Progenitor cell of endocrine pancreas (in vitro differentiated cells): ENCODE data around the gene ACAT2. TPM values are rescaled to one million over a fixed set of nuclear protein-coding genes. Genes with fewer than 3 reads are reported as not detected.
"Not testable (repeated sequence)": the region's sequence is repeated elsewhere in the genome, so short reads cannot be mapped to it uniquely, and the experiment has no call there.

ENCODE experiments used
- DNase-seq: peaks from one replicate; pipeline ENCODE4 v3.0.0; 2021; ENCODE audit warnings: low spot score; ENCODE audit not compliant: unreplicated experiment
- H3K27ac Mint-ChIP-seq: 2 replicates; pipeline ENCODE4 v1.8.0; 2021; ENCODE audit warnings: mild to moderate bottlenecking, moderate library complexity, mixed read lengths
- H3K27me3 Mint-ChIP-seq: 2 replicates; pipeline ENCODE4 v1.8.0; 2021; ENCODE audit warnings: mixed read lengths
- H3K36me3 Mint-ChIP-seq: 2 replicates; pipeline ENCODE4 v1.8.0; 2022; ENCODE audit warnings: mixed read lengths; ENCODE audit not compliant: insufficient read depth
- H3K4me1 Mint-ChIP-seq: 2 replicates; pipeline ENCODE4 v1.8.0; 2021; ENCODE audit warnings: low read depth, mixed read lengths
- H3K4me3 Mint-ChIP-seq: 2 replicates; pipeline ENCODE4 v1.8.0; 2021; ENCODE audit warnings: low read depth, mild to moderate bottlenecking, moderate library complexity, mixed read lengths
- H3K9me3 Mint-ChIP-seq: 2 replicates; pipeline ENCODE4 v1.8.0; 2021; ENCODE audit warnings: low read depth, mixed read lengths
- total RNA-seq: library from RNA; stranded (reverse); gene quantifications from 2 replicates; pipeline ENCODE4 v1.2.1, GENCODE V29; 2021
- TF ChIP-seq, protein P1 (sequence below): fragments of 200-600 bp; sonication (generic); IDR thresholded peaks from one replicate; pipeline ENCODE4 v1.5.0; 2021; ENCODE audit warnings: antibody characterized with exemption, mild to moderate bottlenecking; ENCODE audit not compliant: unreplicated experiment

Gene ACAT2
- total RNA-seq, 1 donor from 2014 or later = 85.1 TPM

DNA sequence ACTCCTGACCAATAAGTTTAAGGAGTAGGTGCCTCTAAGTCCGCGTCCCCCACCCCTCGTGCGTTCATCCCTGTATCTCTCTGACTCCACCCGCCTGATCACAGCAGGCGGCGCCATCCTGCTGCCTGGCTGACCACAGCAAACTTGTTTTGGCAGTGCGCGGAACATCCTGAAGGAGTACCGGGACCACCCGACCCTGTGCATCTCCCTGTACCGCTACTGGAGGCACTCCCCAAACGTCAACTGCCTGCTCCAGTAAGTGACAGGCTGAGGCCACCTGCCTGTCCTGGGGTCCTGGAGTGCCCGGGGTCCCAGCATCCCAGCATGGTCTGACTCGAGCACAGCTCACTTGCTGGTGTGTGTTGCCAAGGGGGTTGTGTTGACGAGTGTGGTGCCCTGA lies 57.3 kb downstream of the ACAT2 start:
- Mint-ChIP-seq H3K9me3 (no peaks in the 10 kb centered on the region), H3K27me3 (peaks cover 50% of the 10 kb centered on the region), H3K27ac (no peak overlapping the region), H3K36me3 (no peaks in the 10 kb centered on the region), H3K4me3 (no peak overlapping the region), H3K4me1 (no peaks in the 10 kb centered on the region)
- TF ChIP-seq, protein P1, sequence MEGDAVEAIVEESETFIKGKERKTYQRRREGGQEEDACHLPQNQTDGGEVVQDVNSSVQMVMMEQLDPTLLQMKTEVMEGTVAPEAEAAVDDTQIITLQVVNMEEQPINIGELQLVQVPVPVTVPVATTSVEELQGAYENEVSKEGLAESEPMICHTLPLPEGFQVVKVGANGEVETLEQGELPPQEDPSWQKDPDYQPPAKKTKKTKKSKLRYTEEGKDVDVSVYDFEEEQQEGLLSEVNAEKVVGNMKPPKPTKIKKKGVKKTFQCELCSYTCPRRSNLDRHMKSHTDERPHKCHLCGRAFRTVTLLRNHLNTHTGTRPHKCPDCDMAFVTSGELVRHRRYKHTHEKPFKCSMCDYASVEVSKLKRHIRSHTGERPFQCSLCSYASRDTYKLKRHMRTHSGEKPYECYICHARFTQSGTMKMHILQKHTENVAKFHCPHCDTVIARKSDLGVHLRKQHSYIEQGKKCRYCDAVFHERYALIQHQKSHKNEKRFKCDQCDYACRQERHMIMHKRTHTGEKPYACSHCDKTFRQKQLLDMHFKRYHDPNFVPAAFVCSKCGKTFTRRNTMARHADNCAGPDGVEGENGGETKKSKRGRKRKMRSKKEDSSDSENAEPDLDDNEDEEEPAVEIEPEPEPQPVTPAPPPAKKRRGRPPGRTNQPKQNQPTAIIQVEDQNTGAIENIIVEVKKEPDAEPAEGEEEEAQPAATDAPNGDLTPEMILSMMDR = no peak
- no peak for DNase-seq

DNA sequence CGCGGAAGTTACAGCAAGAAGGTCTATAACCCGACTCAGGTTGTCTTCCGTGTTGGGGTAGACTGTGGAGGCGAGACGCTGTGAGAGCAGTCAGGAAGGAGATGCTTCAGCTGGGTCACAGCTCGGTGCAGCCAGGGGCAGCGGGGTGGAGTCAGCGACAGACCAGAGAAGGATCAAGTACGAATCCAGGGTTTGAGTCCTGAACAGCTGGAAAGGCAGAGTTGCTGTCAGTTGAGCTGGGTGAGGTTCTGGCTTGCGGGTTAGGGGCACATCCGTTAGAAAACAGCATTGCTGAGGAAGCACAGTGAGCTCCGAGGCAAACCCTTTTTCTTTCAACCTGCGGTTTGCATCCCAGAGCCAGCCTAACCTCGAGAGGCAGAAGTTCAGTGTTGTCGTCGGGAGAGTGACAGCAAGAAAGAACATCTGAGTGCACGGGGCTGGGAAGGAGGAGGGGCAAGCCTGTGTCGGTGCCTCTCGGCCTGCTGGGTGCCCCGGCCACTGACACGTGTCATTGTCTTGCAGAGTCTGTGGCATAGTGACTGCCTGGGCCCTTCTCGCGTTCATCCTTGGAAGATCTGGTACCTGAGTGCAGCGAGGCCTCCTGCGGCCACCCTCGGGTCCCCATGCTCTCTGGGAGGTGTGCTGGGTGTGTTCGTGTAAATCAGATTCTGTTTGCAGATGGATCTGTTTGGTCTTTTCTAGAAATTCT lies 58.2 kb downstream of the ACAT2 start:
- no peak for DNase-seq
- H3K4me1 Mint-ChIP-seq = no peaks in the 10 kb centered on the region
- TF ChIP-seq, protein P1 = no peak
- no peaks in the 10 kb centered on the region for H3K36me3 Mint-ChIP-seq
- H3K27ac Mint-ChIP-seq = no peak overlapping the region
- peaks cover 47% of the 10 kb centered on the region for H3K27me3 Mint-ChIP-seq
- no peak overlapping the region for H3K4me3 Mint-ChIP-seq
- no peaks in the 10 kb centered on the region for H3K9me3 Mint-ChIP-seq

DNA sequence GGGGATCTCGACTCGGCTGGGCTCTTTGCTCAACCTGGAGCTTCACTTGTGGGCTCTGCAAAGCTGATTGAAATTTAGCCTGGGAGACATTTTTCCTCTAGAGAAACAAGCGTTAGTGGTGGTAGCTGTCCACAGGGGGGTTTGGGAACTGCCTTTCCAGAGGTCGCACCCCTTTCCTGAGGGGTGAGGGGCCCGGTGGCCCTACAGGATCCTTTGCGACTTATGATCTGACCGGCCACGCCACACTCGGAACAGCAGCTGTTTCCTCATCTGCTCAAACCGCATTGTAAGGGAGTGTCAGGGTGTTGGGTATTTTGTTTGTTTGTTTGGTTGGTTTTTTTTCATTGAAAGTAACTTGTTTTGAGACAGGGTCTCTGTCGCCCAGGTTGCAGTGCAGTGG lies 59.3 kb downstream of the ACAT2 start:
- Mint-ChIP-seq H3K27me3 (peaks cover 47% of the 10 kb centered on the region), H3K36me3 (no peaks in the 10 kb centered on the region), H3K4me1 (no peaks in the 10 kb centered on the region), H3K9me3 (no peaks in the 10 kb centered on the region), H3K27ac (no peak overlapping the region), H3K4me3 (no peak overlapping the region)
- TF ChIP-seq, protein P1 = no peak
- no peak for DNase-seq

DNA sequence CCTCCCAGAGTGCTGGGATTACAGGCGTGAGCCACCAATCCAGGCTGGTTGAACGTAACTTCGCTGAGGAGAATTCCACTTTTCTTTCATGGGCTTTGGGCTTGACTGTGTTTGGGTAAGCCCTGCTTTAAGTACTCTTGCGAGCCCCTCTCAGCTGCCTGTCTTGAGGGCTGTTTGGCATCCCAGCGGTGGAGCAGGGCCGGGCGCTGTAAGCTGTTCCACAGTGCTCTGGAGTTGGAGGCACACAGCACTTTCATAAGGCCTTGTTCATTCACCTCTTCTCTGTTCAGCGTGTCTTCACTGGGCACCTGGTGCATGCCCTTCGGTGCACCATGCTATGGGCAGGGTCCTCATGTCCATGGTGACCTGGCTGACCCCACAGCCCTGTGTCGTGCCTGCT lies 59.9 kb downstream of the ACAT2 start:
- no peak for DNase-seq
- Mint-ChIP-seq H3K4me3 (no peak overlapping the region), H3K36me3 (no peaks in the 10 kb centered on the region), H3K4me1 (no peaks in the 10 kb centered on the region), H3K9me3 (no peaks in the 10 kb centered on the region), H3K27ac (no peak overlapping the region), H3K27me3 (peaks cover 47% of the 10 kb centered on the region)
- TF ChIP-seq, protein P1 = no peak

DNA sequence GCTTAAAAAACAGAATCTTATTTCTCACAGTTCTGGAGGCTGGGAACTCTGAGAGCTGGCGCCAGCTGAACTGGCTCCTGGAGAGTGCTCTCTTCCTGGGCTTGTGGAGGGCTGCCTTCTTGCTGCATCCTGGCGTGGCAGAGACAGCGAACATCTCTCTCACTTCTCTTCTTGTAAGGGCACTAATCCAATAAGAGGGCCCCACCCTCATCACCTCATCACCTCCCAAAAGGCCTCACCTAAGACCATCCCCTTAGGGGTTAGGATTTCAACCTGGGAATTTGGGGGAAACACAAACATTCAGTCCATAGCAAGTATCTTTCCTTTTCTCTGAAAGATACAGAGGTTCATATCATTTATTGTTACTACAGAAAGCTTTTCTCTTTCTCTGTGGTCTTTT lies 62.1 kb downstream of the ACAT2 start:
- no peak for DNase-seq
- no peaks in the 10 kb centered on the region for H3K9me3 Mint-ChIP-seq
- H3K36me3 Mint-ChIP-seq = no peaks in the 10 kb centered on the region
- peaks cover 30% of the 10 kb centered on the region for H3K27me3 Mint-ChIP-seq
- TF ChIP-seq, protein P1 = no peak
- no peaks in the 10 kb centered on the region for H3K4me1 Mint-ChIP-seq
- no peak overlapping the region for H3K4me3 Mint-ChIP-seq
- no peak overlapping the region for H3K27ac Mint-ChIP-seq

DNA sequence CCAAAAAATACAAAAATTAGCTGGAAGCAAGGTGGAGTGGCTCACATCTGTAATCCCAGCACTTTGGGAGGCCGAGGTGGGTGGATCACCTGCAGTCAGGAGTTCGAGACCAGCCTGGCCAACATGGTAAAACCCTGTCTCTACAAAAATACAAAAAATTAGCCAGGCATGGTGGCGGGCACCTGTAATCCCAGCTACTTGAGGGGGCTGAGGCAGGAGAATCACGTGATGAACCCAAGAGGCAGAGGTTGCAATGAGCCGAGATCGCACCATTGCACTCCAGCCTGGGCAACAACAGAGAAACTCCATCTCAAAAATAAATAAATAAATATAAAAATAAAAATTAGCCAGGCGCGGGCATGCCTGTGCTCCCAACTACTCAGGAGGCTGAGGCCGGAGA lies 62.8 kb downstream of the ACAT2 start:
- not testable (repeated sequence) for H3K27ac Mint-ChIP-seq, H3K4me1 Mint-ChIP-seq, H3K36me3 Mint-ChIP-seq, DNase-seq, H3K9me3 Mint-ChIP-seq, H3K4me3 Mint-ChIP-seq
- H3K27me3 Mint-ChIP-seq = peaks cover 27% of the 10 kb centered on the region
